Activated CD4-positive, CD25-positive, alpha-beta regulatory T cell (primary cell): Measurements from ENCODE around the gene PDE6B.
"Not testable (repeated sequence)": the region's sequence is repeated elsewhere in the genome, so short reads cannot be mapped to it uniquely, and the experiment has no call there.

Source experiments
- DNase-seq, 4 experiments: peaks; one replicate each; lab custom pipeline; 2025; lab: John Stamatoyannopoulos, UW

The PDE6B gene

DNA sequence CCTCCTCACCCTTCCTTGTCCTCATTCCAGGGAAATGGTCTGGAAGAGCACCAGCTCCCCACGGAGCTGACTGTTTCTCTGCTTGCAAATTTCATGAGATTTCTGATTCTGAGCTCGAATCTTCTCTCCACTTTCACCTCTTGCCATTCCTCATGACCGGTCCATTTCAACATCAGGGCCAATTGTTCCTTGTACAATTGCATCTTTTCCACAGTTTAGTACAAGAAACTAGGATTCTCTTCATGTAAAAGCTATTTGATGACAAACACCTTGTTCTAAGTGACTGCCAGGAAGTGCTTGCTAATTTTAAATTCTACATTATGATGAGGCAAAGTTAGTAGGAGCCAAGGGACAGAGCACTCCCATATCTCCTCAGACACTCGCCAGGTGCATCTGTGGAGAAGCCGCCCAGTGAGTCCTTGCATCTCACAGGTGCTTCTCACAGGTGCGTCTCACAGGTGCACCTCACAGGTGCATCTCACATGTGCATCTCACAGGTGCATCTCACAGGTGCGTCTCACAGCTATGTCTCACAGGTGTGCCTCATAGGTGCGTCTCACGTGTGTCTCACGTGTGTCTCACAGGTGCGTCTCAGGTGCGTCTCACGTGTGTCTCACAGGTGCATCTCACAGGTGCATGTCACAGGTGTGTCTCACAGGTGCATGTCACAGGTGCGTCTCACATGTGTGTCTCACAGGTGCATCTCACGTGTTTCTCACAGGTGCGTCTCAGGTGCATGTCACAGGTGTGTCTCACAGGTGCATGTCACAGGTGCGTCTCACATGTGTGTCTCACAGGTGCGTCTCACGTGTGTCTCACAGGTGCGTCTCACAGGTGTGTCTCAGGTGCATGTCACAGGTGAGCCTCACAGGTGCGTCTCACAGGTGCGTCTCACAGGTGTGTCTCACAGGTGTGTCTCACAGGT lies 3.0 kb upstream of the PDE6B start:
- DNase-seq = no peak

DNA sequence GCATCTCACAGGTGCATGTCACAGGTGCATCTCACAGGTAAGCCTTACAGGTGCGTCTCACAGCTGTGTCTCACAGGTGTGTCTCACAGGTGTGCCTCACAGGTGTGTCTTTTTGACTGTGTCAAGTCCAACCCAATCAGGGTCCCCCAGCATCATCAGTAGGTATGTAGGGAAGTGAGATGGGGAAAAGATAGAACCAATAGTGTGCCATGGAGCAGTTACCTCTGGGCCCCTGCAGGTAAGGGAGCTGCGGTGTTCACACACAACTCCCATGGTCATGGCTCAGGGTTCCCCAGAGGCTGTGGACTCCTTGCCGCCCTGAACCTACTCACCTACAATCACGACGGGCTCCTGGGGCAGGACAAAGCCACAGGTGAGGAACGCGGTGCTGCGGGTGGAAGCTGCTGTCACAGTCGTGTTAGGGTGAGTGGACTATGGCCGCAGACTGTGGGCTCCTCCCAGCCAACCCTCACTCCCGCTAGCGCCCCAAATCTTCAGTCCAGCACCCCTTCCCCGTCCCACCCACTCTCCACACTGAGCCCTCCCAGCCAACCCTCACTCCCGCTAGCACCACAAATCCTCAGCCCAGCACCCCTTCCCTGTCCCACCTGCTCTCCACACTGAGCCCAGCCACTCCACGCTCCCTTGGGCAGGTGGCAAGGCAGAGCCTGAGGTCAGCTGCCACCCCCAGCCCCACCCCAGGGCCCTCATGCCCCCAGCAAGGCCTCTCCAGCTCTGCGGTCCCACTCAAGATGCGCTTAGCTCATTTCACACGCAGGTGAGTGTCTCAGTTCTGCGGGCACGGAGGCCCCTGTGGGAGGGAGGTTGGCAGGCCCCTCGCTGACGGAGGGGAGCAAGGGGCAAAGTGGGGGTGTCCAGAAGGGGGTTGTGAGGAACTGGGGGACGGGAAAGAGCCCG lies 2.1 kb upstream of the PDE6B start:
- no peak for DNase-seq

DNA sequence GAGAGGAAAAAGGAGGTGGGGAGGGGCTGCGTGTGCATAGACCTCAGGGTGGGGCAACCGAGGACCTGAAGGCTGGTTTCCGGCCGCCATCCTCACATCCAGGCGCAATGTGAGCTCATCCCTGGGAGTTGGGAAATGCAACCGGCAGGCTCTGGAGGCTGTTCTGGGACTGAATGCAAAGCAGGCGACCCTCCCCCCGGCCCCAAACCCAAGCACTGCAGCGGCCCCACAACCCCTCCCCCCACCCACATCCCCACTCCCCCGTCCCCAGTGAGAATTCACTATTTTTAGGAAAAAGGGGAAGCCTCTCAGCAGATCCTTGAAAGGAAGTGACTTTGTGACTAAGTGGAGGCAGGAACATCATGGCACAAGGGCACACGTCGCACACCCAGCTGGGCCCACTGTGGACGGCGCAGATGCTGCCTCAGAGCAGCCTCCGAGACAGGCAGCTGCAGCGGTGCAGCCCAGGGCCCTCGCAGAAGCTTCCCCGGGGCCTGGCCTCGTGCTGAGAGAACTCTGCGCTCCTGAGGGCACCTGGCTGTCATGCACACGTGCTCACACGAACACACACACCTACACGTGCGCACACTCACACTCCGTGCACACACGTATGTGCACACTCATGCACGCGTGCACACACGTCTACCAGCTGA lies 1.3 kb upstream of the PDE6B start:
- no peak for DNase-seq

DNA sequence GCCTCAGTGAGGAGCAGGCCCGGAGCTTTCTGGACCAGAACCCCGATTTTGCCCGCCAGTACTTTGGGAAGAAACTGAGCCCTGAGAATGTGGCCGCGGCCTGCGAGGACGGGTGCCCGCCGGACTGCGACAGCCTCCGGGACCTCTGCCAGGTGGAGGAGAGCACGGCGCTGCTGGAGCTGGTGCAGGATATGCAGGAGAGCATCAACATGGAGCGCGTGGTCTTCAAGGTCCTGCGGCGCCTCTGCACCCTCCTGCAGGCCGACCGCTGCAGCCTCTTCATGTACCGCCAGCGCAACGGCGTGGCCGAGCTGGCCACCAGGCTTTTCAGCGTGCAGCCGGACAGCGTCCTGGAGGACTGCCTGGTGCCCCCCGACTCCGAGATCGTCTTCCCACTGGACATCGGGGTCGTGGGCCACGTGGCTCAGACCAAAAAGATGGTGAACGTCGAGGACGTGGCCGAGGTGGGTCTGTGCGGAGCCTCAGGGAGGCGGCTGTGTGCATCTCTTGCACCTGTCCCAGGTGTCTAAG lies 323 bp downstream of the PDE6B start:
- no peak for DNase-seq

DNA sequence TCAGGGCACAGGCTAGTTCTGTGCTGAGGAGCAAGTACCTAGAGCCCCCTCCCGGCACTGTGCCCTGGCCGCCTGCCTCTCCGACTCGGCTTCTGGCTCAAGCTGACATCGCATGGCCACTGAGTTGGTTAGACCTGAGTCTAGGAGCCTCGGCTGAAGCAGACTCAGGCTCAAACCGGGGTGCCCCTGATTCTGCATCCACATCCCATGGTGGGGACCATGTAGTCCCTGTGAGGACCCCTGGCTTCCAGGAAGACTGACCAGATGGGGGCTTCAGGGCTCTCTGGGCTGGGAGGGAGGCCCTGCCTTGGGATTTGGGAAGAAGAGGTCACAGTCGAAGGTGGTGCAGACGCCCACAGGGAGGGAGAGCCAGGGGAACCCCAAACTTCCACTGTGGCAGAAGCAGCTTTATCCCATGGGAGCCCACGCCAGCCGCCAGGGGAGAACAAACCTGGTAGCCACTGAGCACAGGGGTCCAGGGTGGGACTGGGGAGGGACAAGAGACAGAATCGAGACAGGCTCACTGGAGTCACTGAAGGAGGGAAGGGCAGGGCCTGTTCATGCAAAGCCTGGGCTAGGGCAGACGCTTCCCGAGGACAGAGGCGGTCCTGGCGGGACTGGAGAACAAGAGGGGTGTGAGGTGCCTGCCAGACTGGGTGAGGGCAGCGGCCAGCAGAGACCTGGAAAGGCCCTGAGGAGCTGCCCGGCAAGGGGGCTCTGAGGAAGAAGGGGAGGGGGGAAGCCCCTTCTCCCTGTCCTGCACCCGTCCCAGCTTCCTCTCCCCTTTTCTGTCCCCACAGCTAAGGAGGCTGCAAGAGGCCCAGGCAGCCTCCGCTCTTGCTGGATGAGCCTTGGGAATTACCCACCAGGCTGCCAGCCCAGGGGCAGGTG lies 1.1 kb downstream of the PDE6B start:
- DNase-seq = no peak

DNA sequence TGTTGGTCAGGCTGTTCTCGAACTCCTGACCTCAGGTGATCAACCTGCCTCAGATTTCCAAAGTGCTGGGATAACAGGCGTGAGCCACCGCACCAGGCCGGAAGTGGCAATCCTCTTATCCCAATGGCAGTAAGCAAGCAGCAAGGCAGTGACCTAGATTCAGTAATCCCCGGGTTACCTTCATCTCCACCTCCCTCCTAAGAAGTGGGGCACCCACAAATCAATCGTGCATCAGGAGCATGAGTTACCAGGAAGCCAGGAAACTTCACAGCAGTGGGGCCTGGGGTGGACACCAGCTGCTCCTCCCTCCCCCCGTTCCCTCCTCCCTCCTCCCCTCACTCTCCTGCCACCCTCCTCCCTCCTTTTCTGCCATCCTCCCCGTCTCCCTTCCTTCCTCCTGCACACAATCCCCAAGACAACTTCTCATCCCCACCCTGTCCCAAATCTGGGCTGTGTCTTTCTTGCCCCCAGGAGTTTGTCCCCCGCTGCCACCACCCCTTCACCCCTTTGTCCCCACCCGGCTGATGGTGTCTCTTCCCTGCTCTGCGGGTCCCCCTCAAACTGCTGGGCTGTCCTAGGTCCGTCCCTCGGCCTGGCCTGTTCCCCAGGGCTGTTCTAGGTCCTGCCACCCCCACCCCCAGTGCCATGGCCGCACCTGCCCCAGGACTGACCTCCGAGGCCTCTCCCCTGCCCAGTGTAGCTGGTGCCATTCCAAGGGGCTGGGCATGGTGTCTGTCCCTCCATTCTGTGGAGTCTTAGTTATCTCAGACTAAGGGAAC lies 2.2 kb downstream of the PDE6B start:
- no peak for DNase-seq

DNA sequence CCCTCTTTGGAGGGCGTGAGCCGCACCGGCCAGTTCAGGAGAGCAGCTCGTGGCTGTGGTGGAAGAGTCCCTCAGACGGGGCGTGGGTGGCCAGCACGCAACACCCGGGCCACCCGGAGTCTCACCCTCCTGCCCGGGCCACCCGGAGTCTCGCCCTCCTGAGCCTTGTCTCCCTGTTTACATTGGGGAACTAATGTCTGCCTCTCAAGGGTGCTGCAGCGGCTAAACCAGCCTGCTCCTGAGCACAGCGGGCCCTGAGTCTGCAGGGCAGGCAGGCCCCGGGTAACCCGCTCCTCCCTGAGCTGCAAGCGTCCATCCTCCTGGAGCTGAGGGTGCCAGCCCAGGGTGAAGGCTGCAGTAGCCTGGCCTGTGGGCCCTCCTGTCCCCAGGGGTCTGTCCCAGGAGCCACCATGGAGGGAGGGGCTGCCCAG lies 3.0 kb downstream of the PDE6B start:
- DNase-seq = no peak

DNA sequence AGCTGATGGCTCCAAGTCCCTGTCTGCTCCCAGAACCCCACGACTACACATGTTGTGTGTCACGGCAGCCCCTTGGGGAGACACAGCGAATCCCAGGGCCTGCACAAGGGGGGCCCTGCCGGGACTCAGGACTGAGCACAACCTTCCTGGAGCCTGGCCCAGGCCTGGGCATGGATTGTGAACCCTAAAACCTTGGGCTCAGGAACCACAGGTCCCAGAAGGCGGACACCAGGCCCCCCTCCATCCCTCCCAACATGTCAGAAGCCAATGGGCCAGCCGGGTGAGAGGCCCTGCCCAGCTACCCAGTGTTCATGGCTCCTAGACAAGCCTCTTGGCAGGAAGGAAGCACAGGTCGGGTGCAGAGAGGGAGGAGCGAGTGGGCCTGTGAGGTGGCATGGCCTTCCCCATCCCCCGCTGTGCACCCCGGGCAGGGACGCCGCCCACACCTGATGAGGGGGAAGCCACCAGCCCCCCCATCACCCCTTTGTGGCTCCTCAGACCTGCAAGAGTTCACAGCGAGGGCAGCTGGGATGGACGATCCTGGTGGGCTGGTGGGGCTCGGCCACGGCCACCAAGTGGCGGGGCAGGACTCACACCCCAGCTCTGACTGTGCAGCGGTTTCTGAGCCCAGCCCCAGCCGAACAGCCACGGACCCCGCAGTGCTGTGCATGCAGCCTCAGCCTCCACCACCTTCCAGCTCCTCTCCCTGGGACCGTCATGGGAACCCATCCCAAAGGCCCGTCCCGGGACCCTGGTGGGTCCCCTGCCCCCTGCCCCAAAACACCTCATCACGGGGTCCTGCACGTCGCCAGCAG lies 3.7 kb downstream of the PDE6B start:
- no peak for DNase-seq

DNA sequence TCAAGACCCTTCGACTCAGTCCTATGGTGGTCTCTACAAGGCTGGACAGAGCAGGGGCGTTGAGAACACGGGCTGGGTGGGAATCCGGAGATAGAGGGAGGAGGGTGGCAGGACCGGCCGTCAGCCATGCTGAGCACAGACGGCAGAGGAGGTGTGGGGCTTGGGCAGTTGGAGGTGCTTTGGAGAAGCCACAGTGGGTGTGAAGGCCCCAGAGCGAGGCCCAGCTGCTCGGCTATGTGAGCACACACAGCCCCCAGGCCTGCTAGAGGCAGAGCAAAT lies 4.2 kb downstream of the PDE6B start:
- no peak for DNase-seq

DNA sequence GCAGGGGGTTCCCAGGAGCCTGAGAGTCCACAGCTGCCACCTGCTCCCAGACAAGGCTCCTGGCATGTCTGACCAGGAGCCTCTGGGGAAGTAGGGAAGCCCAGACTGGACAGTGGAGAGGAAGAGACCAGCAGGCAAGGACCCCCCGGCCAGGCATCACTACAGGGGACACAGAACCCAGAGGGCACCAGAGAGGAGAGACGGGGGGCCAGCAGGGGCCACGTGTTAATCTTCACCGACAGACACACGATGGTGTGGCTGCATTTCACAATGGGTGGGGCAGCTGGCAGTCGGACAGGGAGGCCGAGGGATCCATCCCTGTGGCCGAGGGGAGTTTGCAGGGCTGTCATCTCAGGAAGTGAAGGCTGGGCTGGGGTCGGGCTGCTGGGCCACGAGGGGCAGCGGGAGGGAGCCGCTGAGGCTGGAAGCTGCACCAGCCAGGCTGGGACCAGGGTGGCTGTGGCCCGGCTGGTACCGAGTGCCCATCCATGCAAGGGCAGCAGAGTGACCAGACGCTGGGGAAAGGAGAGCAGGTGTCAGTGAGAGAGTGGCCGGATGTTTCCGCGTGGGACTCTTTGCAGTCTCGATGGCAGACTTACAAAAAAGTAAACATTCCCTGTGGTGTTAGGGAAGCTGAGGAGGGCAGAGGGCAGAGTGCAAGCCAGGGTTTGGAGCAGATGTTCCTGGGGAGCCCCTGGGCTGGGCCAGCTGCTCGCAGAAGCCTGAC lies 4.7 kb downstream of the PDE6B start:
- no peak for DNase-seq

DNA sequence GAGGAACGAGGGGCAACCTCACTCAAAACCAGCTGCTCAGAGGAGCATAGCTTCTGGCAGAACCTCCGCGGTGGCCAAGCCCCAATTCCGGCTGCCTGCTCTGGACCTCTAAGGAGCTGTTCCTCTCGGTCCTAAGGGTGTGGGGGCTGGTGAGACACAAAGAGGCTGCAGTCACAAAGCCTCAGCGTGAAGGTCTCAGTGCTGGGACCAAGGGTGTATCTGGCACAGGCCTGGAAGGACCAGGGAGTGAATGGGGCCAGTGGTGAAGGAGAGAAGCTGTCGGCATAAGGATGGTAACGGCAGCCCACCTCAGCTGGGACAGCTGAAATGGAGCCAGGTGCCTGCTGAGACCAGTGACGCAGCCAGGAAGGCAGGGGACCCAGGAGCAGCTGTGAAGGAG lies 5.3 kb downstream of the PDE6B start:
- DNase-seq = no peak

DNA sequence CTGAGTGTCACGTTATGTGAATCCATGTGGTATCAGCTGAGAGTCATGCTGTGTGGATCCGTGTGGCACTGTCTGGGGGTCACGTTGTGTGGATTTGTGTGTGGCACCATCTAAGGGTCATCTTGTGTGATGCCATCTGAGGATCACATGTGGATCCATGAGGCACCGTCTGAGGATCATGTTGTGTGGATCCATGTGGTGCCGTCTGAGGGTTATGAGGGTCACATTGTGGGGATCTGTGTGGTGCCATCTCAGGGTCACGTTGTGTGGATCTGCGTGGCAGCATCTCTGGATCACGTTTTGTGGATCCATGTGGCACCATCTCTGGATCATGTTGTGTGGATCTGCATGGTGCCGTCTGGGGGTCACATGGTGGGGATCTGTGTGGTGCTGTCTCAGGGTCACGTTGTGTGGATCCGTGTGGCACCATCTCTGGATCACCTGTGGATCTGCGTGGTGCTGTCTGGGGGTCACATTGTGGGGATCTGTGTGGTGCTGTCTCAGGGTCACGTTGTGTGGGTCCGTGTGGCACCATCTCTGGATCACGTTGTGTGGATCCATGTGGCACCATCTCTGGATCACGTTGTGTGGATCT lies 6.9 kb downstream of the PDE6B start:
- no peak for DNase-seq

DNA sequence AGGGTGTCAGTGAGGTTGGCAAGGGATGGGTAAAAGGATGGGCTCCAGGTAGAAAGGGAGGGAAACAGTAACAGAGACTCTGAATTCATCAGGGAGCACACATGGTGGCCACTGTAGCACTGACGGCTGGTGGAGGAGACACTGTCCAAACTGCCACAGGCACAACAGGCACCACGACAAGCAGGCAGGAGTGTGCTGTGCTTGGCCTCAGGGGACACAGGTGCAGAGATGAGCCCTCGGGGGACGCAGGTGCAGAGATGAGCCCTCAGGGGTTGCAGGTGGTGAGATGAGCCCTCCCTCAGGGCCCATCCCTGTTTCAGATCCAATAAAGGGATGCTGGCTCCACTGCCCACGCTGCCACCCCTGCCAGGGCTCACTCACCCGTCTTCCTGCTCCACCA lies 7.6 kb downstream of the PDE6B start:
- no peak for DNase-seq

DNA sequence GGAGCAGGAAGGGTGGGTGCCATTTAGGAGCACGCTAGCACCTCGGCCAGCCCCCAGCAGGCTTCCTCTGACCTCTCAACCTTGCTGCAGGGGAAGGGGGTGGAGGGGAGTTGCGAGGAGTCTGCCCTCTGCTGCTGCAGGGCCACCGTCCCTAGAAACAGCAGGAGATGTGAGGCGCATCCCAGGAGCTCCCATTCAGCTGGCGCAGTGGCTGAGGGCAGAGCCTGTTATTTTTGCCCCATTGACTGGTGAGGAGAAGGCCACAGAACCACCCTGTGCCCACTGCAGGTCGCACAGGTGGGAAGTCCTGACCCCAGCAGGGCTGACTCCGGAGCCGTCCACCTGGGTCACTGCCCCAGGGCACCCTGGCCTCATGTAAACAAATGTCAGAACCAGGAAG lies 8.0 kb downstream of the PDE6B start:
- DNase-seq = no peak

DNA sequence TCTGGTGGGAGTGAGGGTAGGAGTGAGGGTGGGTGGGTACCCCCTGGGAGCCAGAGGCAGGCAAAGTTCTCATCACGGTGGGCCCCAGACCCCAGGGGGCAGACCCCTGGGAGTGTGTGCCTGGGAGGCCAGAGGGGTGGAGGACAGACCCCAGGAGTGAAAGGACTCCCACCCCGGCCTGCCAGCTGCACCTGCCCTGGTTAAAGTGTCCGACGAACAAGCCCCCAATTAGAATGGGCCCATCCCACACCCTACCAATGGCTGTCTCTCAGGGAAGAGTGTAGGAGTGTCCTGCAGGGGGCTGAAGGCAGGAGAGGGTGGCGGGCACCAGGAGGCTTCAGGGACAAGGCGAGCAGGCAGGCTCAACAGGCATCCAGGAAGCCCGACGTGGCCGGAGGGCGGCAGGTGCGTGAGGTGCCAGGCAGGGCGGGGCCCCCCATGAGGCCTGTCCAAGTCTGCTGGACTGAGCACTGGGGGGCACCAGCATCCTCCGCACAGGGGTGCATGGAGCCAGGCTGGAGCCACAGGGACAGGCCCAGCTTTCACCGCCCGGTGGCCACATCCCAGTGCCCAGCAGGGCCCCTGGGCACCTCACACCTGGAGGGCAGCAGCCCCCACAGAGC lies 8.7 kb downstream of the PDE6B start:
- DNase-seq = no peak

DNA sequence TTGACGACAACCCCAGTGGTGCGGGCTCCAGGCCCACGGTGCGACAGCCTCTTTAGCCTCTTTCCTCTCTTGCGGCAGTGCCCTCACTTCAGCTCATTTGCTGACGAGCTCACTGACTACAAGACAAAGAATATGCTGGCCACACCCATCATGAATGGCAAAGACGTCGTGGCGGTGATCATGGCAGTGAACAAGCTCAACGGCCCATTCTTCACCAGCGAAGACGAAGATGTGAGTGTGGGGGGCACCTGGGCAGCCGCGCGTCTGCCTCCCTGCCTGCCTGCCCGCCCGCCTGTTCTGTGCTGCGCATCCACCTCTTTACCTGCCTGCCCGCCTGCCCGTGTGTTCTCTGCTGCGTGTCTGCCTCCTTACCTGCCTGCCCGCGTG lies 9.2 kb downstream of the PDE6B start:
- no peak for DNase-seq

DNA sequence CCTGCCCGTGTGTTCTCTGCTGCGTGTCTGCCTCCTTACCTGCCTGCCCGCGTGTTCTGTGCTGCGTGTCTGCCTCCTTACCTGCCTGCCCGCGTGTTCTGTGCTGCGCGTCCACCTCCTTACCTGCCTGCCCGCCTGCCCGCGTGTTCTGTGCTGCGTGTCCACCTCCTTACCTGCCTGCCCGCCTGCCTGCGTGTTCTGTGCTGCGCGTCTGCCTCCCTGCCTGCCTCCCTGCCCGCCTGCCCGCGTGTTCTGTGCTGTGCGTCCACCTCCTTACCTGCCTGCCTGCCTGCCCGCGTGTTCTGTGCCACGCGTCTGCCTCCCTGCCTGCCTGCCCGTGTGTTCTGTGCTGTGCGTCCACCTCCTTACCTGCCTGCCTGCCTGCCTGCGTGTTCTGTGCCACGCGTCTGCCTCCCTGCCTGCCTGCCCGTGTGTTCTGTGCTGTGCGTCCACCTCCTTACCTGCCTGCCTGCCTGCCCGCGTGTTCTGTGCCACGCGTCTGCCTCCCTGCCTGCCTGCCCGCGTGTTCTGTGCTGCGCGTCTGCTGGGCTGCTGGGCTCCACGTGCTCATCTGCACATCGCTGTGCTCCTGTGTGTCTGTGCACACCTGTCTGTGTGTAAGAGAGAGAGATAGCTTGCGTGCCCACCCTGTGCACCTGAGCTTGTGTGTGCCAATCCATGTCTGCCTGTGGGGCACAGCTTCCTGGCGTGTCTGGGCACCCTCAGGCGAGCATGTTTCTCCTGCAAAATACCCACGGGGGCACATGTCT lies 9.9 kb downstream of the PDE6B start:
- DNase-seq = not testable (repeated sequence)
